ENCODE results near the gene MDGA2. TPM values are rescaled to one million over a fixed set of nuclear protein-coding genes. Genes with fewer than 3 reads are reported as not detected.

MDGA2 gene
- total RNA-seq, 1 donor from 2014 or later = 2.4 TPM

DNA sequence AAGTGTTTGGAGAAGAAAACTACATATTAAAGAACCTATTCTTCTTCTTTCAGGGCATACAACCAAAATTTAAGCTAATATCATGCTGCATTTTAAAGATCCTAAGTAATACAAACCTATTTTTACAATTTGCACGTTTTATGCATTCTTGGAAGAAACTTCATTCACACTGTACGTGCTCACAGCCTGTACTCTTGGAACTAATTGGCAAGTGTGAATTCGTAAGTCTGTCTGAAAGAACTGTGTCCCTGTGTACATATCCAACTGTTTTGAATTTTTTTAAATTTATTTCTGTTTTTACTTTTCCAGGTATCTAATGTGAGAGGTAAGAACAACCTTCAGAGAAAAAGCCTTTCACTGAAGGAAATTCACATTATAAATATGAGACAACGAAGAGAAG is 347.0 kb downstream of the MDGA2 start:
- FAIRE-seq (no peak), DNase-seq (ENCODE audit: low read depth) (no peak)
- H3K4me3 ChIP-seq (ENCODE audit: insufficient read depth, low read depth, low read length) = no peak overlapping the region

DNA sequence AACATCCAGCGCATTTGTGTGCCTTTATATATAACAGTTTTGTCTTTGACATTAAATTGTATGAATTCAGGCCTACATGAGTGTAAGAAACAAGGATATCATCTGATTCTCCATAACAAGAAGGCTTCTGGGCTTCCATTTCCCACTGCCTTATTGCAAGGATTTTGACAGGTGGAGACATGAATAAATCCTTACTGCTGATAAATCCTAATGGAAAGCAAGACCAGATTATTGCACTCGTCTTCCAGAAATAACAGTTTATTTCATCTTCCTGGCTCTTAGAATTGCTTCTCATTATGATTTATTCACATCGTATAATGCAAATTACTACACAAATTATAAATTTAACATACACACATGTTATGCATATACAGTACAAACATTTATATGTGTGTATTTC is 348.1 kb downstream of the MDGA2 start:
- no peak for DNase-seq (ENCODE audit: low read depth)
- no peak overlapping the region for H3K27ac Mint-ChIP-seq (ENCODE audit: unreplicated experiment)
- H3K79me2 ChIP-seq (ENCODE audit: insufficient read depth, low read length) = no peaks in the 10 kb centered on the region
- H4K20me1 ChIP-seq (ENCODE audit: insufficient read depth, low read length) = no peaks in the 10 kb centered on the region
- no peaks in the 10 kb centered on the region for H3K36me3 Mint-ChIP-seq (ENCODE audit: low read depth, unreplicated experiment)
- H3K9ac ChIP-seq (ENCODE audit: low read length) = no peak overlapping the region
- FAIRE-seq = no peak
- no peak overlapping the region for H3K4me3 Mint-ChIP-seq (ENCODE audit: unreplicated experiment)
- H3K4me1 Mint-ChIP-seq (ENCODE audit: low read depth, unreplicated experiment) = no peaks in the 10 kb centered on the region
- no peaks in the 10 kb centered on the region for H3K4me1 ChIP-seq (ENCODE audit: insufficient read depth, low read length)
- H3K27me3 Mint-ChIP-seq (ENCODE audit: low read depth, unreplicated experiment) = no peaks in the 10 kb centered on the region
- no peaks in the 10 kb centered on the region for H3K36me3 ChIP-seq (ENCODE audit: insufficient read depth, low read length)
- TF ChIP-seq, protein P1, sequence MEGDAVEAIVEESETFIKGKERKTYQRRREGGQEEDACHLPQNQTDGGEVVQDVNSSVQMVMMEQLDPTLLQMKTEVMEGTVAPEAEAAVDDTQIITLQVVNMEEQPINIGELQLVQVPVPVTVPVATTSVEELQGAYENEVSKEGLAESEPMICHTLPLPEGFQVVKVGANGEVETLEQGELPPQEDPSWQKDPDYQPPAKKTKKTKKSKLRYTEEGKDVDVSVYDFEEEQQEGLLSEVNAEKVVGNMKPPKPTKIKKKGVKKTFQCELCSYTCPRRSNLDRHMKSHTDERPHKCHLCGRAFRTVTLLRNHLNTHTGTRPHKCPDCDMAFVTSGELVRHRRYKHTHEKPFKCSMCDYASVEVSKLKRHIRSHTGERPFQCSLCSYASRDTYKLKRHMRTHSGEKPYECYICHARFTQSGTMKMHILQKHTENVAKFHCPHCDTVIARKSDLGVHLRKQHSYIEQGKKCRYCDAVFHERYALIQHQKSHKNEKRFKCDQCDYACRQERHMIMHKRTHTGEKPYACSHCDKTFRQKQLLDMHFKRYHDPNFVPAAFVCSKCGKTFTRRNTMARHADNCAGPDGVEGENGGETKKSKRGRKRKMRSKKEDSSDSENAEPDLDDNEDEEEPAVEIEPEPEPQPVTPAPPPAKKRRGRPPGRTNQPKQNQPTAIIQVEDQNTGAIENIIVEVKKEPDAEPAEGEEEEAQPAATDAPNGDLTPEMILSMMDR (IDR thresholded peaks at IDR 0.05; ENCODE audit: insufficient read depth, low read depth, low read length) = no peak
- TF ChIP-seq EZH2 (IDR thresholded peaks at IDR 0.05; ENCODE audit: insufficient read depth, low read length) = no peak
- H3K4me2 ChIP-seq (ENCODE audit: low read length) = no peak overlapping the region
- H3K9me3 Mint-ChIP-seq (ENCODE audit: unreplicated experiment) = no peaks in the 10 kb centered on the region
- no peak overlapping the region for H2AFZ ChIP-seq (ENCODE audit: low read depth, low read length)
- H3K27ac ChIP-seq (ENCODE audit: low read depth, low read length) = no peak overlapping the region
- H3K27me3 ChIP-seq (ENCODE audit: insufficient read depth, low read length) = no peaks in the 10 kb centered on the region
- no peak overlapping the region for H3K4me3 ChIP-seq (ENCODE audit: insufficient read depth, low read depth, low read length)
- H3K9me3 ChIP-seq (ENCODE audit: insufficient read depth, low read depth, low read length) = no peaks in the 10 kb centered on the region

More for the DNA sequence above, 347.0 kb downstream of the MDGA2 start:
- Histone ChIP-seq H4K20me1 (ENCODE audit: insufficient read depth, low read length) (no peaks in the 10 kb centered on the region), H2AFZ (ENCODE audit: low read depth, low read length) (no peak overlapping the region), H3K4me2 (ENCODE audit: low read length) (no peak overlapping the region), H3K4me1 (ENCODE audit: insufficient read depth, low read length) (no peaks in the 10 kb centered on the region), H3K36me3 (ENCODE audit: insufficient read depth, low read length) (no peaks in the 10 kb centered on the region), H3K9ac (ENCODE audit: low read length) (no peak overlapping the region), H3K79me2 (ENCODE audit: insufficient read depth, low read length) (no peaks in the 10 kb centered on the region), H3K27ac (ENCODE audit: low read depth, low read length) (no peak overlapping the region), H3K9me3 (ENCODE audit: insufficient read depth, low read depth, low read length) (no peaks in the 10 kb centered on the region), H3K27me3 (ENCODE audit: insufficient read depth, low read length) (no peaks in the 10 kb centered on the region)
- H3K9me3 Mint-ChIP-seq (ENCODE audit: unreplicated experiment) = no peaks in the 10 kb centered on the region
- TF ChIP-seq EZH2 (IDR thresholded peaks at IDR 0.05; ENCODE audit: insufficient read depth, low read length) = no peak
- TF ChIP-seq, protein P1 (IDR thresholded peaks at IDR 0.05; ENCODE audit: insufficient read depth, low read depth, low read length) = no peak
- no peaks in the 10 kb centered on the region for H3K36me3 Mint-ChIP-seq (ENCODE audit: low read depth, unreplicated experiment)
- H3K4me3 Mint-ChIP-seq (ENCODE audit: unreplicated experiment) = no peak overlapping the region
- H3K27me3 Mint-ChIP-seq (ENCODE audit: low read depth, unreplicated experiment) = no peaks in the 10 kb centered on the region
- H3K27ac Mint-ChIP-seq (ENCODE audit: unreplicated experiment) = no peak overlapping the region
- H3K4me1 Mint-ChIP-seq (ENCODE audit: low read depth, unreplicated experiment) = no peaks in the 10 kb centered on the region

DNA sequence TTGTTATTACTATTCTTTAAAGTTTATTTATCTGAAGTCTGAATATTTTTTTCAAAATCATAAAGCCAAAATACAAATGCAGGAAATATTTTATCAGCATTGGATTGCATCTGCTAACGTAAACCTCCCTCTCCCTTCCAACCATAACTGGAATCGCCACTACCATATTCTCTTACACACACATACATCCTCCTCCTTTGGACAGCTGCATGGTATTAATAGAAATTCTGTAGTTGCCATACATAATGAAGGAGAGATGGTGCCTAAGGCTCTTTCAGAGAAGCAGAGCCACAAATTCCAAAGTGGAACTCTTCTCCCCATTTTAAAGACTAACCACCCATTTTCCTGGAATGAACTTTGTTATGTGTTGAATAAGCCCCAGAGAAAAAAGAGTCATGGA is 352.7 kb downstream of the MDGA2 start:
- Mint-ChIP-seq H3K27ac (ENCODE audit: unreplicated experiment) (no peak overlapping the region), H3K4me1 (ENCODE audit: low read depth, unreplicated experiment) (no peaks in the 10 kb centered on the region), H3K36me3 (ENCODE audit: low read depth, unreplicated experiment) (no peaks in the 10 kb centered on the region), H3K9me3 (ENCODE audit: unreplicated experiment) (no peaks in the 10 kb centered on the region), H3K27me3 (ENCODE audit: low read depth, unreplicated experiment) (no peaks in the 10 kb centered on the region), H3K4me3 (ENCODE audit: unreplicated experiment) (no peak overlapping the region)
- no peaks in the 10 kb centered on the region for H3K36me3 ChIP-seq (ENCODE audit: insufficient read depth, low read length)
- H3K4me2 ChIP-seq (ENCODE audit: low read length) = no peak overlapping the region
- DNase-seq (ENCODE audit: low read depth) = no peak
- H4K20me1 ChIP-seq (ENCODE audit: insufficient read depth, low read length) = no peaks in the 10 kb centered on the region
- no peaks in the 10 kb centered on the region for H3K4me1 ChIP-seq (ENCODE audit: insufficient read depth, low read length)
- no peak for FAIRE-seq
- H3K79me2 ChIP-seq (ENCODE audit: insufficient read depth, low read length) = no peaks in the 10 kb centered on the region
- no peak for TF ChIP-seq EZH2 (IDR thresholded peaks at IDR 0.05; ENCODE audit: insufficient read depth, low read length)
- TF ChIP-seq, protein P1 (IDR thresholded peaks at IDR 0.05; ENCODE audit: insufficient read depth, low read depth, low read length) = no peak
- H3K9me3 ChIP-seq (ENCODE audit: insufficient read depth, low read depth, low read length) = no peaks in the 10 kb centered on the region
- no peak overlapping the region for H3K9ac ChIP-seq (ENCODE audit: low read length)
- no peak overlapping the region for H3K4me3 ChIP-seq (ENCODE audit: insufficient read depth, low read depth, low read length)
- no peak overlapping the region for H3K27ac ChIP-seq (ENCODE audit: low read depth, low read length)
- no peaks in the 10 kb centered on the region for H3K27me3 ChIP-seq (ENCODE audit: insufficient read depth, low read length)
- no peak overlapping the region for H2AFZ ChIP-seq (ENCODE audit: low read depth, low read length)
